ENCODE data around the gene RBMXL3.

GRCh38 chrX:115173181-115173580 is 16.0 kb upstream of the RBMXL3 start:
- TF ChIP-seq CTCF (IDR thresholded peaks at IDR 0.05) (no peak), POLR2A (IDR thresholded peaks at IDR 0.05) (no peak), POLR2AphosphoS5 (IDR thresholded peaks at IDR 0.05) (no peak), EP300 (IDR thresholded peaks at IDR 0.05) (no peak)

Measured in sigmoid colon (tissue), 4 donors.